HG03196 (cell line): ENCODE data around the gene TH.
"Not testable (repeated sequence)": the region's sequence is repeated elsewhere in the genome, so short reads cannot be mapped to it uniquely, and the experiment has no call there.

Experiments used
- ATAC-seq: cut with Tn5 transposase; IDR thresholded peaks from one replicate; pipeline ENCODE4 v1.9.1; 2021; ENCODE audit not compliant: unreplicated experiment

The TH gene

GRCh38 chr11:2179516-2179915 is 7.9 kb upstream of the TH start:
- ATAC-seq = no peak

GRCh38 chr11:2178906-2179494 is 7.4 kb upstream of the TH start:
- no peak for ATAC-seq

- not testable (repeated sequence) for ATAC-seq
These were observed 6.6 kb upstream of the TH start for GRCh38 chr11:2178055-2178773.

- ATAC-seq = no peak
These were observed 5.5 kb upstream of the TH start for GRCh38 chr11:2177076-2177475.

- ATAC-seq = no peak
These were observed 4.8 kb upstream of the TH start for GRCh38 chr11:2176389-2176900.

- ATAC-seq = no peak
These were observed 4.0 kb upstream of the TH start for GRCh38 chr11:2175659-2176058.

- ATAC-seq = no peak
These were observed 2.7 kb upstream of the TH start for GRCh38 chr11:2174361-2174760.

GRCh38 chr11:2173761-2174160 is 2.1 kb upstream of the TH start:
- no peak for ATAC-seq

- no peak for ATAC-seq
These were observed 1.6 kb upstream of the TH start for GRCh38 chr11:2173150-2173693.

GRCh38 chr11:2172676-2173075 is 1.1 kb upstream of the TH start:
- no peak for ATAC-seq

- ATAC-seq = no peak
These were observed 1.7 kb downstream of the TH start for GRCh38 chr11:2169626-2170570.

GRCh38 chr11:2169005-2169378 is 2.6 kb downstream of the TH start:
- no peak for ATAC-seq

- ATAC-seq = no peak
These were observed 3.2 kb downstream of the TH start for GRCh38 chr11:2168286-2169004.

GRCh38 chr11:2167141-2168045 is 4.2 kb downstream of the TH start:
- ATAC-seq = no peak

GRCh38 chr11:2166091-2166851 is 5.3 kb downstream of the TH start:
- ATAC-seq = no peak

- no peak for ATAC-seq
These were observed 6.0 kb downstream of the TH start for GRCh38 chr11:2165571-2165970.

GRCh38 chr11:2164861-2165555 is 6.6 kb downstream of the TH start:
- ATAC-seq = no peak

GRCh38 chr11:2164081-2164480 is 7.5 kb downstream of the TH start:
- no peak for ATAC-seq
